ENCODE results near the gene PPP1R36. TPM values are rescaled to one million over a fixed set of nuclear protein-coding genes. Genes with fewer than 3 reads are reported as not detected.

The PPP1R36 gene
- total and polyA plus RNA-seq, 2 of the 13 experiments (the other 11 are each of a cell fraction or from before 2014, with no cell fraction given), result 0.11 to 0.17 TPM

DNA sequence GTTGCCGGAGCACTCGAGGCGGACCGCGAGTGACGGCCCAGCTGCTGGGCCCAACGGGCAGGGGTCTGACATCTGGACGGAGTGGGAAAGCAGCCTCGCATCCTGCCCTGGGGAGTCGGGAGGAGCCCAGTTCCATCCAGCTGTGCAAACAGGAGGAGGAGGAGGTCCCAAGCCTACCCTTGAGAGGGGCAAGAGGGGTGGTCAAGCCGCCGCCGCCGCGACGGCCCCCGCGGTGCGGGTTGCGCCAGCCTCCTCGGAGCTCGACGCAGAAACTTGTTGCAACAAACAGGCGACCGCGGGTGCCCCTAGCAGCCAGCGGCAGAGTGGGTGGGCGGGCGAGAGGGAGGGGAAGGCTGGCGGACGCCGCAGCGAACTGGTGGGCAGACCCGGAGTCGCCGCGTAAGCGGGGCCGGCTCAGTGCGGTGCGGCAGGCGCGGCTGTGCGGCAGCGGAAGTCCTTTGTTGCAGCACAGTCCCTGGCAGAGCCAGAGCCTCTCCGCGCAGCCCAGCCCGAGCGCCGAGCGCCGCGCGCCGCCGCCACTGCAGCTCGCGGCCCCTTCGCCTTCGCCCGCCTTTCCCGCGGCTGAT is 45.4 kb upstream of the PPP1R36 start, which contains the start of gene ZBTB1 (continued):
- TF ChIP-seq CAMTA2 (CRISPR knock-in tag; IDR thresholded peaks at IDR 0.05; ENCODE audit: borderline replicate concordance), result no peak
- 0 out of 2 replicates have a peak, but pooled peaks have one; percentile 30 for TF ChIP-seq ZNF331 (CRISPR knock-in tag; IDR thresholded peaks at IDR 0.05)
- TF ChIP-seq FOXJ3 (CRISPR knock-in tag; IDR thresholded peaks at IDR 0.05; ENCODE audit: borderline replicate concordance), result no peak
- TF ChIP-seq SP140L (CRISPR knock-in tag; IDR thresholded peaks at IDR 0.05; ENCODE audit: borderline replicate concordance), result no peak
- no peak for TF ChIP-seq HNRNPUL1 (IDR thresholded peaks at IDR 0.05; ENCODE audit: low read depth, low read length)
- TF ChIP-seq EP300 (IDR thresholded peaks at IDR 0.05; ENCODE audit: low read depth in 2 of 2, low read length in 2 of 2), result no peak
- TF ChIP-seq EP300 (CRISPR knock-in tag; IDR thresholded peaks at IDR 0.05; ENCODE audit: borderline replicate concordance), result no peak
- no peak for TF ChIP-seq RCOR2 (CRISPR knock-in tag; IDR thresholded peaks at IDR 0.05)
- TF ChIP-seq, protein P1, sequence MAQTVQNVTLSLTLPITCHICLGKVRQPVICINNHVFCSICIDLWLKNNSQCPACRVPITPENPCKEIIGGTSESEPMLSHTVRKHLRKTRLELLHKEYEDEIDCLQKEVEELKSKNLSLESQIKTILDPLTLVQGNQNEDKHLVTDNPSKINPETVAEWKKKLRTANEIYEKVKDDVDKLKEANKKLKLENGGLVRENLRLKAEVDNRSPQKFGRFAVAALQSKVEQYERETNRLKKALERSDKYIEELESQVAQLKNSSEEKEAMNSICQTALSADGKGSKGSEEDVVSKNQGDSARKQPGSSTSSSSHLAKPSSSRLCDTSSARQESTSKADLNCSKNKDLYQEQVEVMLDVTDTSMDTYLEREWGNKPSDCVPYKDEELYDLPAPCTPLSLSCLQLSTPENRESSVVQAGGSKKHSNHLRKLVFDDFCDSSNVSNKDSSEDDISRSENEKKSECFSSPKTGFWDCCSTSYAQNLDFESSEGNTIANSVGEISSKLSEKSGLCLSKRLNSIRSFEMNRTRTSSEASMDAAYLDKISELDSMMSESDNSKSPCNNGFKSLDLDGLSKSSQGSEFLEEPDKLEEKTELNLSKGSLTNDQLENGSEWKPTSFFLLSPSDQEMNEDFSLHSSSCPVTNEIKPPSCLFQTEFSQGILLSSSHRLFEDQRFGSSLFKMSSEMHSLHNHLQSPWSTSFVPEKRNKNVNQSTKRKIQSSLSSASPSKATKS (CRISPR knock-in tag; IDR thresholded peaks at IDR 0.05), result no peak
- peak; percentile 70; the same call in 1 of the 2 replicates for TF ChIP-seq ZNF709 (CRISPR knock-in tag; IDR thresholded peaks at IDR 0.05)
- TF ChIP-seq, protein P2, sequence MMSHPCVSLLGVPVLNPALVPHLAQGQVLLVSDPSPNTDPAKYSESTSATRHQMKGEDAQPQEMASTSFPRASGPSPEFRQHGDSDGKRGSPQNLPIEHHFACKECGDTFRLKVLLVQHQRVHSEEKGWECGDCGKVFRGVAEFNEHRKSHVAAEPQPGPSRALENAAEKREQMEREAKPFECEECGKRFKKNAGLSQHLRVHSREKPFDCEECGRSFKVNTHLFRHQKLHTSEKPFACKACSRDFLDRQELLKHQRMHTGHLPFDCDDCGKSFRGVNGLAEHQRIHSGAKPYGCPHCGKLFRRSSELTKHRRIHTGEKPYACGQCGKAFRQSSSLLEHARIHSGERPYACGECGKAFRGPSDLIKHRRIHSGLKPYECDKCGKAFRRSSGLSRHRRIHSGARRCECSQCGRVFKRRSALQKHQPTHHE (CRISPR knock-in tag; IDR thresholded peaks at IDR 0.05; ENCODE audit: borderline replicate concordance), result 0 out of 2 replicates have a peak, but pooled peaks have one; percentile 1
- no peak for TF ChIP-seq PCBP2 (optimal IDR thresholded peaks at IDR 0.05; ENCODE audit: low read depth, low read length, poor library complexity, severe bottlenecking)
- TF ChIP-seq KMT2A (CRISPR knock-in tag; IDR thresholded peaks at IDR 0.05), result peak; percentile 66; the same call in 1 of the 2 replicates
- TF ChIP-seq ZNF33B (CRISPR knock-in tag; IDR thresholded peaks at IDR 0.05), result no peak
- no peak for TF ChIP-seq ARHGAP35 (CRISPR knock-in tag; IDR thresholded peaks at IDR 0.05; ENCODE audit: borderline replicate concordance)
- TF ChIP-seq HOXA5 (CRISPR knock-in tag; IDR thresholded peaks at IDR 0.05), result 0 out of 2 replicates have a peak, but pooled peaks have one; percentile 29
- TF ChIP-seq ZNF326 (CRISPR knock-in tag; IDR thresholded peaks at IDR 0.05; ENCODE audit: borderline replicate concordance), result no peak
- TF ChIP-seq, protein P3, sequence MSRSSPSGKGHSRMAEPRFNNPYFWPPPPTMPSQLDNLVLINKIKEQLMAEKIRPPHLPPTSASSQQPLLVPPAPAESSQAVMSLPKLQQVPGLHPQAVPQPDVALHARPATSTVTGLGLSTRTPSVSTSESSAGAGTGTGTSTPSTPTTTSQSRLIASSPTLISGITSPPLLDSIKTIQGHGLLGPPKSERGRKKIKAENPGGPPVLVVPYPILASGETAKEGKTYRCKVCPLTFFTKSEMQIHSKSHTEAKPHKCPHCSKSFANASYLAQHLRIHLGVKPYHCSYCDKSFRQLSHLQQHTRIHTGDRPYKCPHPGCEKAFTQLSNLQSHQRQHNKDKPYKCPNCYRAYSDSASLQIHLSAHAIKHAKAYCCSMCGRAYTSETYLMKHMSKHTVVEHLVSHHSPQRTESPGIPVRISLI (CRISPR knock-in tag; IDR thresholded peaks at IDR 0.05; ENCODE audit: borderline replicate concordance), result 0 out of 2 replicates have a peak, but pooled peaks have one; percentile 1
- no peak for TF ChIP-seq IKZF1 (IDR thresholded peaks at IDR 0.05)
- TF ChIP-seq ZNF317 (CRISPR knock-in tag; IDR thresholded peaks at IDR 0.05), result no peak; the same call in 1 of the 2 replicates
- peak; percentile 81 for TF ChIP-seq ZNF768 (CRISPR knock-in tag; IDR thresholded peaks at IDR 0.05)
- TF ChIP-seq, protein P4, sequence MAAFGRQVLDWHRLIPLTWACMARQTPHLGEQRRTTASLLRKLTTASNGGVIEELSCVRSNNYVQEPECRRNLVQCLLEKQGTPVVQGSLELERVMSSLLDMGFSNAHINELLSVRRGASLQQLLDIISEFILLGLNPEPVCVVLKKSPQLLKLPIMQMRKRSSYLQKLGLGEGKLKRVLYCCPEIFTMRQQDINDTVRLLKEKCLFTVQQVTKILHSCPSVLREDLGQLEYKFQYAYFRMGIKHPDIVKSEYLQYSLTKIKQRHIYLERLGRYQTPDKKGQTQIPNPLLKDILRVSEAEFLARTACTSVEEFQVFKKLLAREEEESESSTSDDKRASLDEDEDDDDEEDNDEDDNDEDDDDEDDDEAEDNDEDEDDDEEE (CRISPR knock-in tag; IDR thresholded peaks at IDR 0.05), result 0 out of 2 replicates have a peak, but pooled peaks have one; percentile 11

All from HepG2 (cell line).